DOHH2 (cell line): ENCODE measurements around the gene SV2A.
"Not testable (repeated sequence)": the region's sequence is repeated elsewhere in the genome, so short reads cannot be mapped to it uniquely, and the experiment has no call there.

Source experiments
- H3F3A ChIP-seq: fragments of 200-600 bp; sonication (generic), shearing (Covaris generic); 2 replicates; pipeline ENCODE4 v1.6.0; 2016; ENCODE audit warnings: antibody characterized with exemption, mild to moderate bottlenecking; ENCODE audit not compliant: control insufficient read depth, insufficient read depth
- H3K27ac ChIP-seq: fragments of 200-600 bp; sonication (generic); 2 replicates; pipeline ENCODE4 v1.5.1; 2014; ENCODE audit warnings: low read depth, mild to moderate bottlenecking, low read length, moderate library complexity
- H3K27me3 ChIP-seq: fragments of 200-600 bp; sonication (generic); 2 replicates; pipeline ENCODE4 v1.6.1; 2014; ENCODE audit warnings: mild to moderate bottlenecking, low read length, mixed read lengths; ENCODE audit not compliant: control insufficient read depth
- H3K36me3 ChIP-seq: fragments of 200-600 bp; sonication (generic); 2 replicates; pipeline ENCODE4 v1.6.1; 2014; ENCODE audit warnings: mild to moderate bottlenecking, low read length, moderate library complexity, mixed read lengths; ENCODE audit not compliant: control insufficient read depth
- H3K4me1 ChIP-seq: fragments of 200-600 bp; sonication (generic); 2 replicates; pipeline ENCODE4 v1.6.1; 2014; ENCODE audit warnings: mild to moderate bottlenecking, low read length, mixed read lengths; ENCODE audit not compliant: control insufficient read depth
- H3K4me2 ChIP-seq: fragments of 200-600 bp; sonication (generic); 2 replicates; pipeline ENCODE4 v1.6.0; 2014; ENCODE audit warnings: mild to moderate bottlenecking, low read length, moderate library complexity
- H3K4me3 ChIP-seq: fragments of 200-600 bp; sonication (generic); 2 replicates; pipeline ENCODE4 v1.5.1; 2014; ENCODE audit warnings: mild to moderate bottlenecking, low read length, mixed read lengths
- H3K79me2 ChIP-seq: fragments of 200-600 bp; sonication (generic); 2 replicates; pipeline ENCODE4 v1.6.1; 2014; ENCODE audit warnings: mild to moderate bottlenecking, low read length, mixed read lengths; ENCODE audit not compliant: control insufficient read depth
- H3K9me2 ChIP-seq: fragments of 200-600 bp; sonication (generic); replicated peaks from 2 replicates; pipeline ENCODE4 v1.6.1; 2014; ENCODE audit warnings: mild to moderate bottlenecking, low read length, mixed read lengths; ENCODE audit not compliant: control insufficient read depth
- H3K9me3 ChIP-seq: fragments of 200-600 bp; sonication (generic); 2 replicates; pipeline ENCODE4 v1.6.1; 2014; ENCODE audit warnings: antibody characterized with exemption, low read length, mixed read lengths; ENCODE audit not compliant: control insufficient read depth, insufficient read depth
- H4K20me1 ChIP-seq: fragments of 200-600 bp; sonication (generic); 2 replicates; pipeline ENCODE4 v1.6.0; 2014; ENCODE audit warnings: low read depth, mild to moderate bottlenecking, antibody characterized with exemption, low read length, moderate library complexity; ENCODE audit not compliant: control insufficient read depth, insufficient read depth

The SV2A gene

GRCh38 chr1:149860684-149861496 lies 56.8 kb downstream of the SV2A start:
- H3K9me3 ChIP-seq, H3K4me3 ChIP-seq, H3K36me3 ChIP-seq, H3K27ac ChIP-seq, H3K79me2 ChIP-seq, H3K27me3 ChIP-seq, H3F3A ChIP-seq, H4K20me1 ChIP-seq, H3K4me2 ChIP-seq, H3K4me1 ChIP-seq, H3K9me2 ChIP-seq: not testable (repeated sequence)

GRCh38 chr1:149860271-149860670 lies 57.4 kb downstream of the SV2A start:
- H3K4me3 ChIP-seq, H3K9me3 ChIP-seq, H3K4me1 ChIP-seq, H3K79me2 ChIP-seq, H3F3A ChIP-seq, H3K9me2 ChIP-seq, H3K27ac ChIP-seq, H3K36me3 ChIP-seq, H4K20me1 ChIP-seq, H3K27me3 ChIP-seq, H3K4me2 ChIP-seq: not testable (repeated sequence)
